HG03039 (cell line): Measurements from ENCODE around the gene DNAAF1.
"Not testable (repeated sequence)": the region's sequence is repeated elsewhere in the genome, so short reads cannot be mapped to it uniquely, and the experiment has no call there.

Experiments
- ATAC-seq: cut with Tn5 transposase; IDR thresholded peaks from one replicate; pipeline ENCODE4 v1.9.1; 2021; ENCODE audit warnings: mild to moderate bottlenecking, moderate library complexity; ENCODE audit not compliant: unreplicated experiment

DNAAF1 gene

DNA sequence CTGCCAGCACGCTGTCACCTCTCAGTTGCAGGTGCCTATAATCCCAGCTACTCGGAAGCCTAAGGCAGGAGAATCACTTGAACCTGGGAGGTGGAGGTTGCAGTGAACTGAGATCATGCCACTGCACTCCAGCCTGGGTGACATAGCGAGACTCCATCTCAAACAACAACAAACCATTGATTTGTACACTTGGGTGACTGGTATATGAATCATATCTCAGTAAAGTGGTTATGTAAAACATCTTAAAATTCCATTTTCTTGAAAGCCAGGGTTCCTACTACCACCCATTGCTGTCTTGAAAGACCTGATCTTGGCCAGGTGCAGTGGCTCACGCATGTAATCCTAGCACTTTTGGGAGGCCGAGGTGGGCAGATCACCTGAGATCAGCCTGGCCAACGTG lies 60.0 kb downstream of the DNAAF1 start:
- not testable (repeated sequence) for ATAC-seq

DNA sequence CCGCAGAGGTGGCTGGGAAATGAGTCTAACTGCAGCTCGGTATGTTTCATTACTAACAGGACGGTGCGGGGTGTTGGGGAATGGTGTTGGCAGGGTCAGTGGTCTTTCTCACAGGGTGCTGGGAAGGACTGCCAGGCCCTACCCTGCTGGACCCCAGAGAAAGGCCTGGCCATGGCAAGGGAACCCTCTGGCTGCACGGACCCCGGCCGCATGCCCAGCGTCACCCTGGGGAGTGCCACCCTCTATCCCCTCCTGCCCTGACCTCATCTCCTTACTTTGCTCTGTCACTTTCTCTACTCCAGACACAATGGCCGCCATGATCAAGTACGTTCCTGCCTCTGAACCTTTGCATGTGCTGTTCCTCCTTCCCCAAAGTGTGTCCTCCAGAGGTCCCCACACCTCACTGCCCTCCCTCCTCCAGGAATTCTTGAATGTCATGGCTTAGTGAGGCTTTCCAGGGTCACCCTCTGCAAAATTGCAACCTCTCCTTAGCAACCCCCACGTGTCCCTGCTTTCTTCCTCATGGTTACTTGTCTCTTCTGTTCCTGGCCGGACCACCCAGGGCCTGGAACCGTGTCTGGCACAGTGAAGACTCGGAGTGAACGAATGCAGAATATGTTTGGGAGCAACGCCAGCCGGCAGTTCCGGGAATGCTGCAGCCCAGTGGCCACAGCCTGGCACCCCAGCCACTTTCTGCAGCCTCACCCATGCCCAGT lies 61.0 kb downstream of the DNAAF1 start:
- no peak for ATAC-seq

DNA sequence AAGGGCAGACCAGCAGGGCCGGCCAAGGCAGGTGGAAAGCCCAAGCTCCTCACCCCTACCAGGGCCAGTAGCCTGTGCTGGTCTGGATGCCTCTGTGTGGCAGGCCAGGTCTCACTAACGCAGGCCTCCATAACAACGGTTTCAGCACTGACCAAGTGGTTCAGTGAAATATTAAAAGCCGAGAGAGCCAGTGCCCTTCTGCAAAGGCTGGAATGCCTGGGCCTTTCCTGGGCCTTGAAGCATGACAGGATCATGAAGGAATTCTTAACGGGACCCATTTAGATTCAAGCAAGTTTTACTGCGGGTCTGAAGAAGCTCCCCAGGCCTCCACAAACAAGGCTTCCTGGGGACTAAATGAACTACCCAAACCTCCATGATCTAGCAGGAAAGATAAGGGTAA lies 62.1 kb downstream of the DNAAF1 start:
- no peak for ATAC-seq

DNA sequence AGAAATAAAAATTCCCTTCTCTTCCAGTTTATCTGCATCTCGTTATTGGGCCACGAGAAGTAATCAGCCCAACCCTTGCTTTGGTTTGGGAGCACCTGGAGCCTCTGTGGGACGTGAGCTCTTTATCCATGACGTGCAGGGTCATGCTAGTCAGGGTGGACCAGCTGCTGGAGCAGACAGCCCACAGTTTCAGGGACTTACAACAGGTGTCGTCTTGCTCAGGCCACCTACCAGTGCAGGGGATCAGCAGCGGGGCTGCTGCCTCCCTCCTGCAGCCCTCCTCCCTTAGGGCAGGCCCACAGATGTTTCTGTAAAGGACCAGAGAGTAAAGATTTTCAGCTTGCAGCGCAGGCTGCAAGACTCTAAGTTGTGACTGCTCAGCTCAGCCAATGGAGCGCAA lies 62.8 kb downstream of the DNAAF1 start:
- ATAC-seq: no peak

DNA sequence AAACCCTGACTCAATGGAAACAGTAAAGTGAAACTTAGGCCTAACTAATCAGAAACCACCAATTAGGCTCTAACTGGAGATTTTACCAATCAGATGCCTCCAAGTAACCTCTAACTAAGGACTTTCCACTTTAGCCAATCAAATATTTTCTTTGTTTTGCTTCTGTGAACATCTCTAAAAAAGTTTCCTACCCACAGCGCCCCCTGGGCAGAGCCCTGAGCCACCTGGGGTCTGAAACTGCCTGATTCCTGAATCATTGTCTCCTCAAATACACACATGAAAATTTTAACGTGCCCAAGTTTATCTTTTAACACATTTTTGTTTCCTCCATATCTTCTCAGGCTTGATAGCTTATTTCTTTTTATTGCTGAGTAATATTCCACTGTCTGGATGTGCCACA lies 64.9 kb downstream of the DNAAF1 start:
- ATAC-seq: no peak

DNA sequence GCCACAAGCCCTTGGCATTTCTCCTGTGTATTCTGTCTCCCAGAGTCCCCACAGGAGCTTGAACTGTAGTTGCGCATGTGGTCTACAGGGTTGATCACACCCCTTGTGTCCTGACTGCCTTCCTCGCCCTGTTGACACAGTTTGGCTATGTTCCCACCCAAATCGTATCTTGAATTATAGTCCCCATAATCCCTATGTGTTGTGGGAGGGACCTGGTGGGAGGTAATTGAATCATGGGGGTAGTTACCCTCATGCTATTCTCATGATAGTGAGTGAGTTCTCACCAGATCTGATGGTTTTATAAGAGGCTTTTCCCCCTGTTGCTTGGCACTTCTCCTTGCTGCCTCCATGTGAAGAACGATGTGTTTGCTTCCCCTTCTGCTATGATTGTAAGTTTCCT lies 67.0 kb downstream of the DNAAF1 start:
- no peak for ATAC-seq

DNA sequence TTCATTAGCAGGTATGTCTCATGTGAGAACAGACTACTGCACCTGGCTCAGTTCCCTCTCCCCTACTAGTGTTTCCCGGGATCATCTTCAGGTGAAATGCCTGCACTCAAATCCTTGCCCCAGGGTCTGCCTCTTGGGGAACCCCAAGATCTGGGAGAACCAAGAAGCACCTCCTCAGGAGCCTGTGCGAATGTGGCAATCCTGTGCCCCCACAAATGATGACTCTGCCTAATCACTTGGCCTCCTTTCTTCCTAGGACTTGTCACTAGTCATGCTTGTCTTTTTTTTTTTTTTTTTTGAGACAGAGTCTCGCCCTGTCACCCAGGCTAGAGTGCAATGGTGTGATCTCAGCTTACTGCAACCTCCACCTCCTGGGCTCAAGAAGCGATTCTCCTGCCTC lies 67.5 kb downstream of the DNAAF1 start:
- ATAC-seq: no peak

DNA sequence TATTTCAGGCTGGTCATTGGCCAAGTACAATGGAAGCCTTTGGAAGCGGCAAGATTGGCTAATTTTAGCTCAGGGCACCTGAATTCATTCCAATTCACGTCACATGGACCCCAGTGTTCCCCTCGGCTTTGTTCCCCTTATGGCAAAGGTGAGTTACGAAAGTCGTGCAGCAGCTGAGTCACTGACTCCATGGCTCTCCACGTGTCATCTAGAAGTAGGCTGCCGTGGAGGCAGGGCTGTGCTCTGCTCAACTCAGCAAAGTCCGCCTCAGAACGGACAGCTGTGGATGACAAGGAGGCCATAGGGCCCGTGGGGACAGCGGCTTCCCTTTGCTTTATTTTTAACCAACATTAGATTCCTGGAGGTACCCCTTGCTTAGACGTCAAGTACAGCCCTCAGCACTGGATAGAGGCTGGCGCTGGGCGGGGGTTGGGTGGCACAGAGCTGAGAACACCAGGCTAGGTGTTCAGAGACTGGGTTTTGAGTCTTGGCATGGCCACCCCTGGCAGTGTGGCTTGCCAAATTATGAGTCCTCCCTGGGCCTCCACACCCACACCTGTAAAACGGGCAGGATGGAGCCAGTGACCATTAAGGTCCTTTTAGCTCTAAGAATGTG lies 69.5 kb downstream of the DNAAF1 start:
- ATAC-seq: no peak

DNA sequence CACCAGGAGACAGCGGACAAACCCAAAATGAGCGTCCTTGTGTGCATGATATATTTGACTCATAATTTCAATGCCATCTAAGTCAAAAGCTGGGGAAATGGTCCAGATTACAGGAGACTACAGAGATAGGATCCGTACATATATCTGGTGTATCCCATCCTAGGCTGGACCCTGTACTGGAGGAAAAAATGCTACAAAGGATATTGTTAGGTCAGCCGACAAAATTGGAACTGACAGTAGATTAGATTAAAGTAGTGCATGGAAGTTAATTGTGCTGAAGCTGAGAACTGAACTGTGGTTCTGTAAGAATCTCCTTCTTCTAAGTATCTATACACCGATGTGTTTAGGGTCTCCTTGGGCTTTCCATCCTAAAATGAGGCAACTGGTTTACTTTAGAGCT lies 70.4 kb downstream of the DNAAF1 start:
- no peak for ATAC-seq

DNA sequence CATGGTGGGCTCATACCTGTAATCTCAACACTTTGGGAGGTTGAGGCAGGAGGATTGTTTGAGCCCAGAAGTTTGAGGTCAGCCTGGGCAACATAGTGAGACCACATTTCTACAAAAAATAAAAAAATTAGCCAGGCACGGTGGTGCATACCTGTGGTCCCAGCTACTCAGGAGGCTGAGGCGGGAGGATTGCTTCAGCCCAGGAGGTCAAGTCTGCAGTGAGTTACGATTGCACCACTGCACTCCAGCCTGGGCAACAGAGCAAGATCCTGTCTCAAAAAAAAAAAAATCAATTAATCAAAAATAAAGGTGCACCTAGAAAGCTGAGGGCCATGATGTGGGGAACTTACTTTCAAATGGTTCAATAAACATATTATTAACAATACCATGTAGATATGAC lies 71.0 kb downstream of the DNAAF1 start:
- ATAC-seq: not testable (repeated sequence)

DNA sequence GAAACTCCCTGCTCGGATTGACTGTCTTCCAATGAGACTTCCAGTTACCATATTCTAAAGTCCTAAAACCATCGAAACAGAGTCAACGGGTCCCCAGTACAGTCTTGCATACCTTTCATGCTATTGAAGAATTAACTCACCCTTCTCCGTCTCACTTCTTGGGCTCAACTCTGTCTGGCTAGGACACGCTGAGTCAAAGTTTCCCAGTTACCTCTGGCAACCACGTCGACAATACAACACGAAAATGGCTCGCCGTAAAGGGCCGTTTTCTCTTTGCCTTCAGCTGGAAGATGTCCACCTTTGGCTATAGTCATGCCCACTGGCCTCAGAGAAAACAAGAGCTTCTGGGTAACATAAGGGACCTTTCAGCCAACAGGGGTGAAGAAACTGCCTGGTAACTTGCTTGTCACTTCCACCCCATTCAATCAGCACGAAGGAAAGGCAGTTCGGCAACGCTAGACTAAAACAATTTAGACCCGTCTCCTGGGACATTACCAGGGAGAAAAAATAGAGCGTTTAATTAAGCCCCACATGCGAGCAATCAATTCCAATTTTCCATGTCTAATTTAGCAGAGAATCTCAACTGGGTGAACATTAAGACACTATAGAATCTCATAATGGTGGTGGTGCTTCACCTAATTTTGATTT lies 73.2 kb downstream of the DNAAF1 start:
- ATAC-seq: no peak

DNA sequence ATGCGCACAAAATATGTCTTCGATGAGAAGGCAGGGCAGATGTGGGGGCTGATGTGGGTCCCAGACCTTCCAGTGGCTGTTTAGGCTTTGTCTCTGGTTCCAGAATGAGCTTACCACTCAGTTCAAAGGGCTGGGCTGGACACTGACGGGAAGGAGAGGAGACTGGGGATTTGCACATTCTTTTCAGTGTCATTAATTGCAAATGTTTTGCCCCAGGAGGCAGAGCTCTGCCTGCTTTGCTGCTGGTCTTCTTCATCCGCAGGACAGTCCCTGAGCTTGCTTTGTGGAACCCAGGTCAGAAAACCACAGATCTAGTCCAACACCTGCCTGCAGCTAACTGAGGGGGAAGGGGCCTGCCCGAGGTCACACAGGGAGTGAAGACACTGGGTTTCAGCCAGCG lies 73.8 kb downstream of the DNAAF1 start:
- ATAC-seq: no peak

DNA sequence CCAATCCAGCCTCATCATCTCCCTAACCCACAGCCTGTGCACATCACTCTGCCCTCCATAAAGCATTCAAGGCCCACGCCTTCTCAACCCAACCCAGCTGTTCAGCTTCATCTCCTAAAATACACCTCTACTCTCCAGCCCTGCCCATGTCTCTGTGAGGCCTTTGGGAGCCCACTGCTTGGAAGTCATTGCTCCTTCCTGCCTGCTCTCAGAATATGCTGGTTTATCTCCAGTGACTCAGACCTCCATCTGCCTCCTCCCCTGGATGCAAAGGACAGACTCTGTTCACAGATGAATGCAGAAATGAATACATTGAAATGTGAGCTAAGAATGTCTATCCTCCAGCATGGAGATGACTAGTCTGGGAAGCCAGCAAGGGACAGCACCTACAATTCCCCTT lies 75.7 kb downstream of the DNAAF1 start:
- ATAC-seq: no peak

DNA sequence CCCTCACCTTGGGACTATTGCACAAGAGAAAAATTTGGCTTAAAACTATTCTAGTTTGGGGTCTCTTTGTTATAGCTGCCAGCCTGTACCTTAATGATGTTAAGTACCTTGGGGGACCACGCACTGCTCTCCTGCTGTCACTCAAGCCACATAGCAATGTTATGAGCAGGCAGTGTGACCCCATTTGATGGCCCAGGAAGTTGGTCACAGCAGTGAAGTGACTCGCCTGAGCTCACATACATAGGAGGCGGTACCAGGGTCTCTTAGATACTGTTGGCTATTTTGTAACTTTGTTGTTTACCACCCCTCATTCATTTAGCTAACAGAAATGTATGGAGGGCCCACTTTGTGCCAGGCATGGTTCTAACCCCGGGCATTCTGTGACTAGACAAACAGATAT lies 78.3 kb downstream of the DNAAF1 start:
- ATAC-seq: no peak

DNA sequence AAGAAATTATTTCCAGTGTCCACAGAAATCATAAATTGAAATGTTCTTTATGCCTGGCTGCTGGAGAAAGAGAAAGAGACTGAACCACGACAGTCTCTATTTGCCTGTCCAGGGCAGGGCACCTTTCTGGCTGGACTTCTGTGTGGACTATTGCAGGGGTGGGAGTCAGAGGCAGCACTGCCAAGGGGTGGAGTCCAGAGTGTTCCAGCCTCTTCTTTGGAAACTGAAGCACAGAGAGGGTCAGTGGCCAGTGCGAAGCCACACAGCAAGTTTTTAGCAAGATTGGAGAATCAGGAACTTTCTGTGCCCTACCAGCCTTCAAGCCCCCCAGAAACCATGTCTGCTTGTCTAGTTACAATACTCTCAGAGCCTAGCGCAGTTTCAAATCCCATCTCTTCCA lies 79.4 kb downstream of the DNAAF1 start:
- ATAC-seq: no peak

DNA sequence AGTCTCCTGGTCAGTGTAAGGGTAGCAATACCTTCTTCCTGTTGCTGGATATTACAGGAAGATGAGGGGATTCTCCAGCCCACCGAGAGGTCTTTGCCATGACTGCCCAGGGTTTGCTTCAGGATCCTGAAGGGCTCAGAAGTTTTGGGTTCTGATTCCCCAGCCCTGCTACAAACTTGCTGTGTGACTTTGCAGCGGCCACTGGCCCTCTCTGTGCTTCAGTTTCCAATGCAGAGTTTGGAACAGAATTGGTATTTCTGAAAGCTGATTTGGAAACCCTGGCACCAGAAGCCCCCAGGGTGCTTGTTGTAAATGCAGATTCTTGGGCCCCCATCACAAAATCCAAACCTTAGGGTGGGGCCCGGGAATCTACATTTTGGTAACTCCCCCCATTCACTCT lies 80.0 kb downstream of the DNAAF1 start:
- ATAC-seq: no peak

DNA sequence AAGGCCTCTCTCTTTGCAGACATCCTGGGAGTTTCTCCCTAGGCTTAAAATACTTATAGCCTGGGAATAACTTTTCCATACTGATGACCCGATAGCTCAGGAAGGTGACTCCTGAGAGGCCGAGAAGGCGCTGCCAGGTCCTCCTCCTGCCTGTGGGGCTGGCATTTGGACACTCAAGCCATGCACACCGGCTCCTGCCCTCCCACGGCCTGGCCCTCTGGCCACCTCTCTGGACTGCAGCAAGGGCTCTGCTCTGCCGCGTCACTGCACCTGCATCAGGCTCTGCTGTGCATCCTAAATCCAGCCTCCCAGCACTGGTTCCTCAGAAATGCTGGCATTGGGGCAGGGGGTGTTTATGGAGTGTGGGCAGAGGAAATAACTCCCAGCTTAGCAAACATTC lies 80.5 kb downstream of the DNAAF1 start:
- ATAC-seq: no peak

DNA sequence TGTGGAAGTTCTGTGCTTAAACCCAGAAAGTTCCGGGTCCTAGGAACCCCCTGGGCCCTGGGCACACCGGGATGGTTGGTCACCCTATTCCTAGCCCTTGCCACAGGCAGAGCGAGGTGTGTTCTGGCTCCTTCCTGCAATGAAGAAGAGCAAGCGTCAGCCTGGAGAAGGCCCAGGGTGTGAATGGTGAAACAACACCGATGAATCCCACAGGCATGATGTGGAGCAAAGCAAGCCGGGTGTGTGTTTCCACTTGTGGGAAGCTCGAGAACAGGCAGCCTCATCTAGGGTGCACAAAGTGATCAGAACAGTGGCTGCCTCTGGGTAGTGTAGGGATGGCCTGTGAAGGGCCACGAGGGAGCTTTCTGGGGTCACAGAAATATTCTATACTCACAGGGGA lies 80.9 kb downstream of the DNAAF1 start:
- no peak for ATAC-seq
